ENCODE results near the gene PTPRN2. TPM values are rescaled to one million over a fixed set of nuclear protein-coding genes. Genes with fewer than 3 reads are reported as not detected.
A peak's percentile ranks its signal among the peaks of the same experiment; 100 is the strongest.

Gene PTPRN2
- polyA plus RNA-seq, 1 experiment: 0.31 TPM

GRCh38 chr7:158588878-158589442 lies 1.3 kb upstream of the PTPRN2 start:
- ChIA-PET POLR2A (no interaction called here), CTCF (no interaction called here)

DNA sequence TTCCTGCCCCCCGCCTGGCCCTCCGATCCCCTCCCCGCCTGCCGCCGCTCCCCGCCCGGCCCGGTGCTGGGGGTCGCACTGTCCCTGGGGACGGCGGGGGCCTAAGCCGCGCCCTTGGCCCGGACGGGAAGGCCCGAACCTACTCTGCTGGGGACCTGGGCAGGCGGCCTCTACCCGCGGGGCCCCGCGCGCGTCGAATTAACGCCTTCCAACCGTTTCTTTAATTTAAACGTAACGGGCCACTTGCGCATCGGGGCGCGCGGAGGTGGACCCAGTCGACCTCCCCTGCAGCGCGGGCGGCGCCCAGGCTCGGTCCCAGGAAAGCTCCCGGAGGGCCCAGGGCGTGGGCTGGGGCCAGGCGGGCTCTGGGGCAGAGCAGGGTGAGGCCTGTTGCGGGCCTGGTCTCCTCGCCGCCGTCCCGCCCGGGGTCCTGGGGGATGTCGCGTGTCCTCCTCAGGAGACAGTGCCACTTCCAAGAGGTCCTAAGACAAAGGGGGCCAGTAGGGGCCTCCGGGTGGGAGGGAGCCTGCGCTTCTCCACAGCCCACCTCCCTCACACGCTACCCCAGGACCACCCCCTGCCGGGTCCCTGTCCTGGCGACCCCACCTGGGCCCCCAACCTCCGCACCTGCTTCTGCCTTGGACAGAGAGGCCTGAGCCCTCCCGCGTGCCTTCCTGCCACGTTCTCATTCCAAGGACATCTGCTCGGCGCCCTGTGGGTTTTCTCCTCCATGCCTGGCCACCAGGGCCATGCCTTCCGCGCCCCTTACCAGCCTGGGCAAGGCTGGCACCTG lies 658 bp upstream of the PTPRN2 start:
- CTCF ChIA-PET: no interaction called here
- POLR2A ChIA-PET: no interaction called here
- TF ChIP-seq, protein P1, sequence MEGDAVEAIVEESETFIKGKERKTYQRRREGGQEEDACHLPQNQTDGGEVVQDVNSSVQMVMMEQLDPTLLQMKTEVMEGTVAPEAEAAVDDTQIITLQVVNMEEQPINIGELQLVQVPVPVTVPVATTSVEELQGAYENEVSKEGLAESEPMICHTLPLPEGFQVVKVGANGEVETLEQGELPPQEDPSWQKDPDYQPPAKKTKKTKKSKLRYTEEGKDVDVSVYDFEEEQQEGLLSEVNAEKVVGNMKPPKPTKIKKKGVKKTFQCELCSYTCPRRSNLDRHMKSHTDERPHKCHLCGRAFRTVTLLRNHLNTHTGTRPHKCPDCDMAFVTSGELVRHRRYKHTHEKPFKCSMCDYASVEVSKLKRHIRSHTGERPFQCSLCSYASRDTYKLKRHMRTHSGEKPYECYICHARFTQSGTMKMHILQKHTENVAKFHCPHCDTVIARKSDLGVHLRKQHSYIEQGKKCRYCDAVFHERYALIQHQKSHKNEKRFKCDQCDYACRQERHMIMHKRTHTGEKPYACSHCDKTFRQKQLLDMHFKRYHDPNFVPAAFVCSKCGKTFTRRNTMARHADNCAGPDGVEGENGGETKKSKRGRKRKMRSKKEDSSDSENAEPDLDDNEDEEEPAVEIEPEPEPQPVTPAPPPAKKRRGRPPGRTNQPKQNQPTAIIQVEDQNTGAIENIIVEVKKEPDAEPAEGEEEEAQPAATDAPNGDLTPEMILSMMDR (IDR thresholded peaks at IDR 0.05; ENCODE audit: insufficient read depth, low read depth, low read length): no peak
- Histone ChIP-seq H3K36me3 (ENCODE audit: control insufficient read depth, insufficient read depth, low read length) (no peaks in the 10 kb centered on the region), H3K4me3 (ENCODE audit: low read depth, low read length) (peak overlapping the region; percentile 46), H3K27me3 (ENCODE audit: control insufficient read depth, insufficient read depth, low read length) (peaks cover 10% of the 10 kb centered on the region)
- no peak for DNase-seq (ENCODE audit: low read depth)

More at GRCh38 chr7:158588878-158589442, 1.3 kb upstream of the PTPRN2 start:
- Histone ChIP-seq H3K4me3 (ENCODE audit: low read depth, low read length) (no peak overlapping the region), H3K36me3 (ENCODE audit: control insufficient read depth, insufficient read depth, low read length) (no peaks in the 10 kb centered on the region), H3K27me3 (ENCODE audit: control insufficient read depth, insufficient read depth, low read length) (peaks cover 10% of the 10 kb centered on the region)
- TF ChIP-seq, protein P1 (IDR thresholded peaks at IDR 0.05; ENCODE audit: insufficient read depth, low read depth, low read length): no peak
- DNase-seq (ENCODE audit: low read depth): no peak

DNA sequence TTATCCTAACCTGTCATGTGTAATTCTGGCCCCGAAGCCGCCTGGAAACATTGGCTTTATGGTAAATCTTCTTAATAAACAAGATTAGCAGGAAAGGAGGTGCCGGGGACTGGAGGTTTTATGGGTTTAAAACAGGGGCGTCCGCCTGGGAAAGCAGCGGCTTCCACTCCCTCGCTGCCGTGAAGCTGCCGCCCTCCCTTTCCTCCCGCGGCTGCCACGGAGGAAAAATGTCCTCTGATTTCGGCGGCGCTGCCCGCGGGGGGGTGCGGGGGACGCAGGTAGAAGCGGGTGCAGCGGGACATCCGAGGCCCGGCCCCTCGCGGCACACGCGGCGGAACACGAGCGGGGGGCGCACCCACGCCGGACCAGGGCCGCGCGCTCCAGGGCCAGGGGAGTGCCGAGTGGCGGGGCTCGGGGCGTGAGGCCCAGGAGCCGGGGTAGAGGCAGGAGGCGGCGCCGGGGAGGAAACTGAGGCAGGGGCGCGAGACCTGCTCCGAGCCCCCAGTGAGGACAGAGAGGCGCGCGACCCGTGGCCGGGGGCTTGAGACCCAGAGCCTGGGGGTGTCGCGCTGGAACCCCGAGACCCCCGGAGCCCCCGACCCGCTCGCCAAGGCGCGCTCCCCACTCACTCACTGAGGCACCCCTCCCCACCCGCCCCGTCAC lies 993 bp downstream of the PTPRN2 start:
- TF ChIP-seq, protein P1 (IDR thresholded peaks at IDR 0.05; ENCODE audit: insufficient read depth, low read depth, low read length): no peak
- Histone ChIP-seq H3K4me3 (ENCODE audit: low read depth, low read length) (no peak overlapping the region), H3K27me3 (ENCODE audit: control insufficient read depth, insufficient read depth, low read length) (peaks cover 10% of the 10 kb centered on the region), H3K36me3 (ENCODE audit: control insufficient read depth, insufficient read depth, low read length) (no peaks in the 10 kb centered on the region)
- DNase-seq (ENCODE audit: low read depth): no peak
- ChIA-PET POLR2A (no interaction called here), CTCF (no interaction called here)

DNA sequence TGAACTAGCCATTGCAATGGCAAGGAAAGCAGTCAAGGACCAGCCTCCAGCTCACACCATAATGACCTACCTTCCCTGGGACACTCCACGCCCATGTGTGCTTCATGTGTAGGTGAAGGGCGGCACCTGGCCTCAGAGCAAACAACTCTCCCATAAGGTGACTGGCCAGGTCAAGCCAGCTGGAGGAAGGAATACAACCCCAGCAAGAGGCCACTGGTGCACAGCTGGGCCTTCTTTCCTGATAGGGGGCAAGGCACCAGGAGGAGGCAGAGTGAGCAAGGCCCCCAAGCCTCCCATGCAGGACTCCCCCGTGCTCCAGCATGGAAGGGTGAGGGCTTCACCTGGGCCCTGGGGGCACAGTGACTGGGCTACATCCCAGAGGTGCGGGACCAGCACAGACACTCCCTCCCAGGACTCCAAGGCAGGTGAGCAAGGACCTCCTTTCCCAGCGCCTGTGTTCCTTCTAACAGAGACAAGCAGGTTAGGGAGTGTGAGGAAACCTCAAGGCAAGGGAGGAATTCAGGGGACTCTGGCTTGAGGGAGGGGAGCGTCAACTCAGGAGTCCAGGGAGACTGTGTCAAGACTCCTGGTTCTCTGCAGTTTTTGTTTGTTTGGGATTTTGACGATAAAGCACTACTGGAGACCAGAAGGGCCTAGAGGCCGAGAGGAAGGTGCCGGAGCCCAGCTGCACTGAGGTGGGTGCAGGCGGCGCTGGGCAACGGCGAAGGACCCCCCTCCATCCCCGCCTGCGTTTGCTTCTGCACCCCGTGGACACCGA lies 1.7 kb downstream of the PTPRN2 start:
- ChIA-PET CTCF (interaction anchor here (0.6 to 1.0 kb wide), 2 partner anchors 57 to 406 kb away, joined by 3 to 4 read pairs; no protein-coding TSS in a partner anchor), POLR2A (no interaction called here)
- Histone ChIP-seq H3K27me3 (ENCODE audit: control insufficient read depth, insufficient read depth, low read length) (peaks cover 10% of the 10 kb centered on the region), H3K4me3 (ENCODE audit: low read depth, low read length) (no peak overlapping the region), H3K36me3 (ENCODE audit: control insufficient read depth, insufficient read depth, low read length) (no peaks in the 10 kb centered on the region)
- TF ChIP-seq, protein P1 (IDR thresholded peaks at IDR 0.05; ENCODE audit: insufficient read depth, low read depth, low read length): no peak
- no peak for DNase-seq (ENCODE audit: low read depth)

Data from BJ (cell line).